ENCODE results near the gene BBOF1.

The BBOF1 gene

DNA sequence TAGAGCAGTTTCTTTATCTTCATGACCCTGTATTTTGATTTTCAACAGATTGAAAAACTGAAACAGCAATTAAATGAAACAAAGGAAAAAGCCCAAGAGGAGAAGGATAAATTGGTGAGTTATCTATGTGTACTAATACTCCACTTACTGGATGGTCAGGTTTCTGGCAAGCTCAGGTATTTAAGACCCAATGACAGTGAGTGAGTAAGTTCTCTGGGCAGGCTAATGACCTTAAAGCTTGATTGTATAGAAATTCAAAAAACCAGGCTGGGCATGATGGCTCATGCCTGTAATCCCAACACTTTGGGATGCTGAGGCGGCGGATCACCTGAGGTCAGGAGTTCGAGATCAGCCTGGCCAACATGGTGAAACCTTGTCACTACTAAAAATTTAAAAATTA, 10.0 kb downstream of the BBOF1 start:
- no peak for DNase-seq (ENCODE audit: low spot score)

DNA sequence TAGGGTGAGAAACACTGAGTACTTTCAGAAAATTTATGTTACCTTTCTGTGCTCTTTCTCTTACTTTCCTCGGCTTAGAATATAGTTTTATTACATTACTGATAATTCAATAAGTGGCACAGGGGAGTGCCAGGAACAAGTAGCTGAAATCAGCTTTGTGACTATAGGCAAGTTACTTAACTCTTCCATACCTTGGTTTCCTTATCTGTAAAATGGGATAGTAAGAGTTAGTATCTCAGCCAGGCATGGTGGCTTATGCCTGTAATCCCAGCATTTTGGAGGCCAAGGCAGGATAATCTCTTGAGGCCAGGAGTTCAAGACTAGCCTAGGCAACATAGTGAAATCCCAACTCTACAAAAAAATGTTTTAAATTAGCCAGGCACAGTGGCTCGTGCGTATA, 15.4 kb downstream of the BBOF1 start:
- DNase-seq (ENCODE audit: low spot score), result no peak

DNA sequence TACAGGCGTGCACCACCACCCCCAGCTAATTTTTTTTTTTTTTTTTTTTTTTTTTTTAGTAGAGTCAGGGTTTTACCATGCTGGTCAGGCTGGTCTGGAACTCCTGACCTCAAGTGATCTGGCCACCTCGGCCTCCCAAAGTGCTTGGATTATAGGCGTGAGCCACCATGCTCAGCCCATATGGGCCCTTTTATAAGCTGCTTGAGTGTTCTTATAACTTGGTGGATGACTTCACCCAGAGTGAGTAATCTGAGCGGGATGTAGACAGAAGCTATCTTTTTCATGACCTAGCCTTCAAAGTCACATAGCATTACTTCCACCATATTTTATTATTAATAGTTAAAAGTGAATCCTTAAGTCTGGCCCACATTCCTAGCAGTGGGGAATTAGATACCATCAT, 16.4 kb downstream of the BBOF1 start:
- DNase-seq (ENCODE audit: low spot score), result no peak

DNA sequence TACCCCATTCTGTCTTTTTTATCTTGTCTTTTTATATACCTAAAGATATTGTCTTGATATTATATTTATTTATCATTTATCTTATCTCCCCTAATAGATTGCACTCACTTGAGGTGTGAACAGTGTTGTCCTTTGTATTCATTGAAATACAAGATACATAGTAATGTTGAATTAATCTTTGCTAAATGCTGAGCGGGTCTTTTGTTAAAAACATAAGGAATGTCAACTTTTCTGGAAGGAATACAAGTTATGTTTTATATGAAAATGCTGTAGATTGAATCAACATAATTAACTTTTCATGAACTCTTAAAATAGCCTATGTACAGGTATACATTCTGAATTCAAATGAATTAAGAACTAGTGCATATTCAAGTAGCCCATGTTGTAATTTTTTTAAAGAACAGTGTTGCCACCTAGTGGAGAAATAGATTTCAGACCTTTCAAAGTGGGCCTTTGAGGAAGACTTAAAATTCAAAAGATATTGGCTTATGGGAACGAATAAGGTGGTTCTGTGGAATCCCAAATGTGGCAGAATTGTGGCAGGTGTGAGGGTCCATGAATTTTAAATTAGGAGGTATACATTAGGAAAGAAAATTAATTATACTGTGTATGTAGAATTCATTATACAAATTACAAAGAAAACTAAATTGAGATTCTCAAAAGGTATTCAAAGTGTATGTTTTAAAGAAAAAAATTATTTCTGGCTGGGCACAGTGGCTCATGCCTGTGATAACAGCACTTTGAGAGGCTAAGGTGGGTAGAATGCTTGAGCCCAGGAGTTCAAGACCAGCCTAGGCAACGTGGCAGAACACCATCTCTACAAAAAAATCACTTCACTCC, 19.1 kb downstream of the BBOF1 start:
- peak; percentile 63 for DNase-seq (ENCODE audit: low spot score)

DNA sequence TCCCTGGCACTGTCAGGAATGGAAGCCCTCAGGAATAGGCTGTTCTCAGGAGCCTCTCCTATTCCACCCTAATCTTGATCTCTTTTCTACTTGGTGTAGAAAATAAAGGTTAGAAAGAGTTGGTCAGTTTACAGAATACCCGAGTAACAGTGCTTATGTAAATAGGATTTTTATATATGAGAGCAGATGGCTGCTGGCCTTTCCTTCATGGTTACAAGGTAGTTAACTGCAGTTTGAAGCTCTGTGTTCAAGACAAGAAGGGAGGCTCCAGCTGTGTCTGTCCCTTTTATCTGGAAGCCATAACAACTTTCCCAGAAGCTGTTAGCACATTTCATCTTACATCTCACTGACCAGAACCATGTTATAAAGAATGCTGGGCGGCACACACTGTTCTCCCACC, 23.1 kb downstream of the BBOF1 start:
- no peak for DNase-seq (ENCODE audit: low spot score)

DNA sequence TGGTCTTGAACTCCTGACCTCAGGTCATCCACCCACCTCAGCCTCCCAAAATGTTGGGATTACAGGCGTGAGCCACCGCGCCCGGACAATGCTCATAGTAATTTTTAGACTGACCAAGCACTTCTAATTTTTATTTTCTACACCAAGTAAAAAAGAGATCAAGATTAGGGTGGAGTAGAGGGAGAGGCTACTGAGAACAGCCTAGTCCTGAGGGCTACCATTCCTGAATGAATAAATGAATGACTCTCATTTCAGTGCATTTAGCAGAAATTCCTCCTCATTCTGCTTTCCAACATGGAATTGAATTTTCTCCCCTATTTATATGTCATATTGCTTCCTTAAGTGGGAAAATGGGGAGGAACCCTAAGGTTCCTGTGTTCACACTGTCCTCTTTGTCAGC, 26.4 kb downstream of the BBOF1 start:
- no peak for DNase-seq (ENCODE audit: low spot score)

DNA sequence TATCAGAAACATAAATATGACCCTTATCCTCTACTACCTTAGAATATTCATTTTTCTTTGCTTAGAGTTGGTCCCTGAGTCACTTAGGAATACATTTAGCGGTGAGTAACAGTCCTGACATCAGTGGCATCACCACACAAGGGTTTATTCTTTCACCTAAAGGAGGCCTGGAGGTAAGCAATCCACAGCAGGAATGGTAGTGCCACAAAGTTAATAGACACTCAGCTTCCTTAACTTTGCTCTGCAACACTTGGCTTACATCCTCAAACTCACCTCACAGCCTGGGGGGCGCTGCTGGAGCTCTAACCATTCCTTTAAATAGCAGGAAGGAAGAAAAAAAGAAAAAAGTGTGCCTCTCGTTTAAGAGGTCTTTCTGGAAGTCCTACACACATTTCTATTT, 29.1 kb downstream of the BBOF1 start:
- no peak for DNase-seq (ENCODE audit: low spot score)

DNA sequence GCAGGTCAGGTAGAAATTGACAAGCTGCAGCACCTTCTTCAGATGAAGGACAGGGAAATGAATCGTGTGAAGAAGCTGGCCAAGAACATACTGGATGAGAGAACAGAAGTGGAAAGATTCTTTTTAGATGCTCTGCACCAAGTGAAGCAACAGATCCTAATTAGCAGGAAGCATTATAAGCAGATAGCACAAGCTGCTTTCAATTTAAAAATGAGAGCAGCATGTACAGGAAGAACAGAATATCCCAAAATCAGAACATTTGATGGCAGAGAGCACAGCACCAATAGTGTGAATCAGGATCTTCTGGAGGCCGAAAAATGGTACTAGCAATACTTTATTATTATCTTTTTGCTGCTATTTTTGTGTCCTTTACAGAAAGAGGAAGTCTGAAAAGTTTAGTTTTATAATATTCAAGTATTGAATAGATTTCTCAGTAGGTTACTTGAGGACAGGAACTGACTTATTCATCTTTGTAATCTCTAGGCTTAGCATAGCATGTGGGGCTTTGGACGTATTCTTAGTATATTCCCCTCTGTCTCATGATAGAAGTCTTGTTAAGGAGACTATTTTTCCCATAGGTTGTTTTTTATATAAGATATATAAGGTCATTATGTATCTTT, 30.8 kb downstream of the BBOF1 start:
- DNase-seq (ENCODE audit: low spot score), result no peak

DNA sequence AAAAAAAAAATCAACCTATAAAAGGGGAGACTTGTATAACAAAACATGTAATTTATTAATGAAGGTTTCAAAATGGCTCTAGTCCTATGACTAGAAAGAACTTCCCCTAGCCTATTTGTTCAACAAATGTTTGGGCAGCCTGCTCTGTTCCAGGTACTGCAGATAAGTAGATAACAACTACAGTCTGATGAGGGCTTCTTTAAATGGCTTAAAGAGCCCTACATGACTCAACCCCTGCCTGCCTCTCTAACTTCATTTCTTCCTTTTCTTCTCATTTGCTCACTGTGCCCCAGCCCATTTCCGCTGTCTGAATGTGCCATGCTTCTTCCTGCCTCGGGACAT, 43.6 kb downstream of the BBOF1 start:
- no peak for DNase-seq (ENCODE audit: low spot score)

DNA sequence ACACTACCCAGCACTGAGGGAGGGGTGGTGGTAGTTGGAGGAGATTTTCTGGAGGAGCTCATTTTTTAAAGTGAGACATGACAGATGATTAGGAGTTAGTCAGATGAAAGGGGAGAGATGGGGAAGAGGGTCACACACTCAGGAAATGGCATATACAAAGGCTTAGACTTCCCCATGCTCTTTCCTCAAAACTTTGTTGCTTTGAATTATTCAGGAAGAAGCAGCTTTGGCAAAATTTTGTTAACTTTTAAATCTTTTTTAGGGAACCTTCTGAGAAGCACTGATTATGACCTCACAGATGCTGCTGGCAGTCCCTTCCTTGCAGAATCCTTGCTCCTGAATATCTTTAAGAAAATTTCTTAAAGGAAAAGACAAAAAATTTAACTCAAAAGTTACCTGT, 45.3 kb downstream of the BBOF1 start:
- no peak for DNase-seq (ENCODE audit: low spot score)

DNA sequence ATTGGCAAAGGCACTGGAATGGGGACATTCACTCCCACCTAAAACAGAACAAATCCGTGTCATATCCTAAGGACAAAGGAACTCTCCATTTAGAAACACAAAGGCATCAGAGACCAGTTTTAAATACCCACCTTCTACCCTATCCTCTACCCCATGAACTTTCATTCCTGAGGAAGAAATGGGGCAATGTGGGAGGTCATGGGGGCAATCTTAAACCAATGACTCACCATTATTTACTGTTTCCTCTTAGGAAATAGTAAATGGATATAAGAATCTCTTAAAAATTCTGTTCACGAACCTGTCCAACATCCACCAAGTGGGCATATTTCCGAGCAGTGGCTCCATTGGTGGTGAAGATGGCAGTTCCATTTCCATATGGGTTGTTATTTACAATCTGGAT, 45.7 kb downstream of the BBOF1 start:
- DNase-seq (ENCODE audit: low spot score), result no peak

DNA sequence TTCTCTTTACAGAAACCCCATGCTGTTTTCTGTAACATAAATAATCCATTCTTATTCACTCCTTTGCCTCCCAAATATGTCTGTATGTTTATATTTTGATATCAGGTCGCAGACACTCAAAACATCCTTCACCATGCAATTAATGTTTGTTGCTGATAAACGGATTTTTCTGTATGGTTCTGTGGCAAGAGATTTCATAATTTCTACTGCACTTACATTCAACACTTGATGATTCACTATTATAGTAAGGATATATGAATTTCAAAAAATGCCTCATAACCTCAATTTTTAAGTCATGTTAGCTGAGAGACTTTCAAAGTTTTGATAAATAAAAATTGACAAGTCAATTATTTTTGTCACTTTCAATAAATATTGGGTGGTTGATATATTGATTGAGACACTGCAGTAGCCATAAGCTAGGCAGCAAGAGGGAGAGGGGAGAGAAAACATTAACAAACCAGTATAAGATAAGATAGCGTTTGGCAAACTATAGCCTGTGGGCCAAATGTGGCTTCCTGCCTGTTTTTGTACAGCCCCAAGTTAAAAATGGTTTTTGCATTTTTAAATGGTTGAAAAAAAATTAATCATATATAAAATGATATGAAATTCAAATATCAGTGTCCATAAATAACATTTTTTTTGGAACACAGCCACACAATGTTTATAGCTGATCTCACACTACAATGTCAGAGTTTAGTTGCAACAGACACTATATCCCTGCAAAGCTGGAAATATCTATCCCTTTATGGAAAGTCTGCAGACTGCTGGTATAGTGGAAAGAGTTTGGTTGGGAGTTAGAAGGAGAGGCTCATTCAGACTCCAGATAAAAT, 46.8 kb downstream of the BBOF1 start:
- no peak for DNase-seq (ENCODE audit: low spot score)

DNA sequence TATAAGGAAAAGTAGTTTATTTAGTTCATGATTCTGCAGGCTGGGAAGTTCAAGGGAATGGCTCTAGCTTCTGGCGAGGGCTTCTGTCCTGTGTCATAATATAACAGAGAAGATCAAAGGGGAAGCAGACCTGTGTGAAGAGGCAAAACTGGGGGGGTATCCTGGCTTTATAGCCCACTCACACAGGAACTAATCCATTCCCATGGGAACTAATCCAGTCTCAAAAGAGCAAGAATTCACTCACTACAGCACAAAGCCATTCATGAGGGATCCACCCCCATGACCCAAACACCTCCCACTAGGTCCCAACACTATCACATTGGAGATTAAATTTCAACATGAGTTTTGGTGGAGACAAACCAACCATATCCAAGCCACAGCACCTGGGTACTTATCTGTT, 58.3 kb downstream of the BBOF1 start:
- no peak for DNase-seq (ENCODE audit: low spot score)

DNA sequence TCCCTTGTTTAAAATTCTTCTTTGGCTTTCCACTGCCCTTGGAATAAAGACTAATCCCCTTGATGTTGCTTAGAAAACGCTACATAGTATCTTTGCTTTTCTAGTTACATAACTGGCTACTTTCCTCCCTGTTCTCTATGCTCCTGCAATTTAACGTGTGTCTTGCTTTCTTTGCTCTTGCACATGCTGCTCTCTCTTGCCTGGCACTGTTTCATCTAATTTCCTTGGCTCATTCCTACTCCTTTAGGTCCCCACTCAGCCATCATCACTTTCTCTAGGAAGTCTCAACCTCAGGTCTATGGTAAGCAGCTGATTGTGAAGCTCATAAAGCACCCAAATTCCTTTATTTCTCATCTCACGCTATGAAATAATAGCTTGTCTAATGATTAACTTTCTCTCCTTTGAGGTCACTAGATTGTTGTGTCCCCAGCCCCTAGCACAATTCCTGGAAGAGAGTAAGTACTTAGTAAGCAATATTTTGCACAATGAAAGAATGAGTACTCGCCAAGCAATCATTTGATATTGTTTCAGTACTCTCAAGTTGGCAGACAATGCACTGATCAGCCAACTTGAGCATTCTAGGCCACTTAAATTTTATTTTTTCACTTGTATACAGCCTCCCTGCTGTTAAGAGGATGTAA, 61.8 kb downstream of the BBOF1 start:
- no peak for DNase-seq (ENCODE audit: low spot score)

DNA sequence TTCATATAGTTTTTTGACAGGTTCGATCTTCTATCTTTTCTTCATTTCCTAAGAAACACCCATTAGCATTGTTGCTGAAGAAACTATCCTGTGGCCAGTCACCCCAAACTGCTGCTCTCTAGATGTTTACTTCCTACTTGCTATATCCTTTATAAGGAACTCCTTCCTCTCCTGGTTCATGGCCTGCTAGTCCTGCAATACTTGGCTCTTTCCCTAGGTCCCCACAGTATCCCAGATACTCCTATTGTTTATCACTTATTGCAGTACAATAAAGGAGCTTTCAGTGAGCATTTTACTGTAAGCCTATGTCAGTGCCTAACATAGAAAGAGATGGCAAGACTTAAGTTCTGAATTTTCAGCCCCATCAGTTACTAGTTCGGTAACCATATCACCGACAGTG, 62.3 kb downstream of the BBOF1 start:
- no peak for DNase-seq (ENCODE audit: low spot score)

DNA sequence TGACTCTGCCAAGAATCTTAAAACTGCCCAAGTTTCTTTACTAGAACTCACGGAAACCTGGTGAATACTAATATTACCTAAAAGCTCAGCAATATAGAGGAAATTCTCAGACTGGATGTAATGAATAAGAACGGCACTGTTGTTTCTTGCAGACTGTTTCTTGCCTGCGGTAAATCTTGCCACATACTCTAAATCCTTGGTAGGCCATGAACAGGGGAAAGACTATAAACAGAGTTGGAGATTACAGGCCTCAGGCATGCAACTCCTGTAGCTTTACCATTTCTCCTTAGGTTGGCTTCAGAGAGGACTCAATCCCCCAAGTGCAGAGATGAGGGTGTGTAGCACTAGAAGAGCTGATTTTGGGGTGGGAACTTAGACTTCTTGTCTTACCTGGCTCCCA, 64.0 kb downstream of the BBOF1 start:
- DNase-seq (ENCODE audit: low spot score), result no peak

DNA sequence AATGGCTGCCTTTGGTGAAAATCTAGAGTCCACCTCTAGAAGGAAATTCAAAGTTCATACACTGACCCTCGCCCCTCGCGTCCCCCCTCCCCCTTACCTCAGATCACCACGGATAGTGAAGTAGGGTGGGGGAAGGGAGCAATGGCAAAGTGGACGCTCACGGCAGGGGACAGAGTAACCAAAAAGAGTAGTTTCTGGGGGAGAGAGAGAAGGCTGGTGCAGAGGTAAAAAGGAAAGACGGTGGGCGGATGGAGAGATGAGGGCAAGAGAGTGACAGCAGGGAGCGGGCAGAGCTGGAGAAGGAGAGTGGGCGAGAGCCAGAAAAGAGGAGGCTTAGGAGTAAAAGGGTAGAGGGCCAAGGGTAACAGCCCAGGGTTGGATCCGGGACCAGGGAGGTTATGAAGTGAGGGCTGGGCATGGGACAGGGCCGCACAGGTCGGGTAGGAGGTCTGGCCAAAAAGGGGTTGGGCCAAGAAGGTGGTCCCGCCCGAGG, 64.7 kb downstream of the BBOF1 start:
- DNase-seq (ENCODE audit: low spot score), result no peak

DNA sequence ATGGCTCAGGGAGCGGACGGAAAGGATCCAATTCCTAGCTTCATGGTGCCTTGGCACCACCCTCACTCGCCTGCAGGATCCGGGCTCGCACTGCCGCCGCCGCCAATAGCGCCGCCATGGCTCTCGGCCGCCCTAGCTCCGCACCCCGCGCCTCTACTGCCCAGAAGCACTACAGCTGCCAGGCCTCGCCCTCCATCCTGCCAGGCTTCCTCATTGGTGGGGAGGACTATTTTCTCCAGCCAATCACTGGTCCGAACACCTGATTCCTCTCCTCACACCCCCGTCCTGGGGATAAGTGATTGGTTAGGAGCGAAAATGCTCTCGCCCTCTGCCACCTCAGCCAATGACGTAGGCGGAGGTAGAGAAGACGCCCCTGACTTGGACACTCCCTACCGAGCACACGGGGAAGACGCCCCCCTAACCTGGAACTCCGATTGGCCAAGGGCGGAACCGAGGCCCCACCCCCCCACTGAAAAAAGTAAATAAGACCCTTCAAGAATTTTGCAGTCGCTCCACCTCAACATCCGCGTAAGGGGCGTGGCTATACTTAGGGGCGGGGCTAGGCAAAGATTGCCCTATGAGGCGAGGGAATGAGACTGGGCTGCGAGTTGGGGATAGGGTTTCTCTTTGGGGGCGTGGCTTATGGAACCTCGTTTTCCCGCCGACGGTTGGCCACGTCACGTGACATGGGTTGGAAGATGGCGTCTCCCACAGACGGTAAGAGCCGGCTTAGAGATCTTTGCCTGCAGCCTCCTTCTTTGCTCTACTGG, 65.3 kb downstream of the BBOF1 start, which contains the start of the genes ALDH6A1 and LIN52:
TSS of gene ALDH6A1 (minus strand) at position 177 of the 770 bp plus-strand sequence. CDS start at position 118, 59 bp downstream.
TSS of gene LIN52 (plus strand) at position 680 of the 770 bp plus-strand sequence. CDS start at position 699, 19 bp downstream.
- DNase-seq (ENCODE audit: low spot score), result peak; percentile 99

DNA sequence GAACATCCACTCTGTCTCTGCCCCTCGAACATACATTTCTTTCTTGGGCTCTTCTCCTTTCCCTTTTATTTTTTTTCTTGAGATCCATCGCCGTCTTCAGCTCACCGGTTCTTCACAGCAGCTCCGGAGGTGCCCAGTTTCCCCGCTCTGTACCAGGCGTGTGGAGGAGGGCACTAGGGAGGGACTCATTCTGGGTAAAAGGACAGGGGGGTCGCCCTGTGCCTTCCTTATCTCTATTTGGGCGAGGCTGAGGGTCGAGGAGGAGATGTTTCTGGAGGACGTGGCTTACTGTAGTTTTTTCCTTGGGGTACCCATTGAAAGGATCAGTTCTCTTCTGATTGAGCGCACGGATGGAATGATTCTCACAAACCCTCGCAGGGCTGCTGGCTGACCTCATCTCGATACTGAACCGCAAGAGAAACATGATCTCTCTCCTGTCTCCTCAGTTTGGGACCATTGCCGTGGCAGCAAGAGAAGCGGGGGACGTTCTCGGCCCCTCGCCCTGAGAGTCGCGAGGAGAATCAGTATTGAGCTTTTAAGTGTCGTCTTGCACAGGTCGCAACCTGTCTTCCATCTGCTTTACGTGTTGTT, 66.0 kb downstream of the BBOF1 start:
- no peak for DNase-seq (ENCODE audit: low spot score)

DNA sequence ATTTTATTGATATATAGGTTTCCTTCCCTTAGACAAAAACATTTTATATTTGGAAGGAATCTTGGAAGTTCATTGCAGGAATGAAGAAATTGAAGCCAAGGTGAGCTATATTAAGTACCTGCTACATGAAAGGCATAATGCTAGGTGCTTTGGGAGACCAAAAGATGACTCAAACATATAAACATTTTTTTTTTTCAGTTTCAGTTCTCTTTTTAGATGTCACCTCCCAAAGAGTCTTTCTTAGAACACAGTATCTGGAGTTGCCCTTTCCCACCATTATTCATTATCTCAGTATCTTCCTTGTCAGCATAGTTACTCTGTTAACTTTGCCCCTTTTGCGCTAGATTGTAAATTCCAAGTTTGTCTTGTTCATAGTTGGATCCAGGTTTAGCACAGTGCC, 66.7 kb downstream of the BBOF1 start:
- DNase-seq (ENCODE audit: low spot score), result no peak
